Progenitor cell of endocrine pancreas (in vitro differentiated cells): ENCODE data around the gene RWDD3. TPM values are rescaled to one million over a fixed set of nuclear protein-coding genes. Genes with fewer than 3 reads are reported as not detected.
A peak's percentile ranks its signal among the peaks of the same experiment; 100 is the strongest.

Experiments used
- DNase-seq: peaks from one replicate; pipeline ENCODE4 v3.0.0; 2021; ENCODE audit warnings: low spot score; ENCODE audit not compliant: unreplicated experiment
- H3K27ac Mint-ChIP-seq: 2 replicates; pipeline ENCODE4 v1.8.0; 2021; ENCODE audit warnings: mild to moderate bottlenecking, moderate library complexity, mixed read lengths
- H3K27me3 Mint-ChIP-seq: 2 replicates; pipeline ENCODE4 v1.8.0; 2021; ENCODE audit warnings: mixed read lengths
- H3K36me3 Mint-ChIP-seq: 2 replicates; pipeline ENCODE4 v1.8.0; 2022; ENCODE audit warnings: mixed read lengths; ENCODE audit not compliant: insufficient read depth
- H3K4me1 Mint-ChIP-seq: 2 replicates; pipeline ENCODE4 v1.8.0; 2021; ENCODE audit warnings: low read depth, mixed read lengths
- H3K4me3 Mint-ChIP-seq: 2 replicates; pipeline ENCODE4 v1.8.0; 2021; ENCODE audit warnings: low read depth, mild to moderate bottlenecking, moderate library complexity, mixed read lengths
- H3K9me3 Mint-ChIP-seq: 2 replicates; pipeline ENCODE4 v1.8.0; 2021; ENCODE audit warnings: low read depth, mixed read lengths
- CTCF ChIP-seq: fragments of 200-600 bp; sonication (generic); IDR thresholded peaks from one replicate; pipeline ENCODE4 v1.5.0; 2021; ENCODE audit warnings: antibody characterized with exemption, mild to moderate bottlenecking; ENCODE audit not compliant: unreplicated experiment
- long read RNA-seq: library from polyadenylated mRNA; unstranded; transcript quantifications from one replicate; pipeline ENCODE4 v2.0.0, GENCODE V29; 2020
- total RNA-seq: library from RNA; stranded (reverse); gene quantifications from 2 replicates; pipeline ENCODE4 v1.2.1, GENCODE V29; 2021

Gene RWDD3
- total RNA-seq, result 32.2 and 33.0 TPM in 2 replicates
- long read RNA-seq, transcript RWDD3-202 (4 exons, 1,235 nt), result major isoform, 7 of 45 reads
- long read RNA-seq, partial matches to known transcripts, result 9 of 45 reads
- long read RNA-seq, other reads (novel, unspliced or antisense), result 26 of 45 reads

GRCh38 chr1:95233737-95234500 is at the start of gene RWDD3:
RWDD3 (plus strand) TSS chr1:95234210; CDS start chr1:95234231, 21 bp downstream.
- H3K9me3 Mint-ChIP-seq, result peaks cover 2% of the 10 kb centered on the region
- H3K4me3 Mint-ChIP-seq, result peak within 1 kb of the TSS; percentile 86
- peaks cover 18% of the 10 kb centered on the region for H3K36me3 Mint-ChIP-seq
- peaks cover 27% of the 10 kb centered on the region for H3K4me1 Mint-ChIP-seq
- TF ChIP-seq CTCF, result peak; percentile 90
- DNase-seq, result peak; percentile 93
- peak within 1 kb of the TSS; percentile 91 for H3K27ac Mint-ChIP-seq
- H3K27me3 Mint-ChIP-seq, result no peaks in the 10 kb centered on the region

- DNase-seq, result no peak
- no peak overlapping the region for H3K27ac Mint-ChIP-seq
- TF ChIP-seq CTCF, result no peak
- no peaks in the 10 kb centered on the region for H3K4me1 Mint-ChIP-seq
- peaks cover 43% of the 10 kb centered on the region for H3K36me3 Mint-ChIP-seq
- H3K27me3 Mint-ChIP-seq, result no peaks in the 10 kb centered on the region
- H3K9me3 Mint-ChIP-seq, result peaks cover 4% of the 10 kb centered on the region
- H3K4me3 Mint-ChIP-seq, result no peak overlapping the region
These were observed 47.9 kb upstream of the RWDD3 start for GRCh38 chr1:95186149-95186548.

GRCh38 chr1:95193591-95193990 is 40.4 kb upstream of the RWDD3 start:
- Mint-ChIP-seq H3K36me3 (peaks cover 11% of the 10 kb centered on the region), H3K4me3 (no peak overlapping the region), H3K4me1 (peaks cover 4% of the 10 kb centered on the region), H3K27ac (no peak overlapping the region), H3K27me3 (no peaks in the 10 kb centered on the region), H3K9me3 (no peaks in the 10 kb centered on the region)
- TF ChIP-seq CTCF, result no peak
- no peak for DNase-seq

GRCh38 chr1:95195046-95195445 is 39.0 kb upstream of the RWDD3 start:
- Mint-ChIP-seq H3K27ac (no peak overlapping the region), H3K4me1 (peaks cover 4% of the 10 kb centered on the region), H3K27me3 (no peaks in the 10 kb centered on the region), H3K9me3 (no peaks in the 10 kb centered on the region), H3K36me3 (peaks cover 5% of the 10 kb centered on the region), H3K4me3 (no peak overlapping the region)
- no peak for TF ChIP-seq CTCF
- no peak for DNase-seq

GRCh38 chr1:95196017-95196416 is 38.0 kb upstream of the RWDD3 start:
- Mint-ChIP-seq H3K27ac (no peak overlapping the region), H3K4me3 (no peak overlapping the region), H3K27me3 (no peaks in the 10 kb centered on the region), H3K9me3 (no peaks in the 10 kb centered on the region), H3K36me3 (peaks cover 2% of the 10 kb centered on the region), H3K4me1 (peaks cover 4% of the 10 kb centered on the region)
- TF ChIP-seq CTCF, result no peak
- no peak for DNase-seq
